A549 (cell line): ENCODE measurements around the gene OR5H2.

Experiments
- CHD2 ChIP-seq: fragments of 150-350 bp; IDR thresholded peaks from 2 replicates; pipeline ENCODE4 v1.6.1; 2014; ENCODE audit warnings: low read length; ENCODE audit not compliant: partially characterized antibody
- CHD4 ChIP-seq: fragments of 200-600 bp; sonication (generic); IDR thresholded peaks from 2 replicates; pipeline ENCODE4 v1.6.1; 2016; ENCODE audit warnings: antibody characterized with exemption, mild to moderate bottlenecking, borderline replicate concordance
- CTCF ChIP-seq: fragments of >200 bp; sonication (Bioruptor Twin); formaldehyde crosslinking; IDR thresholded peaks from 3 replicates; pipeline ENCODE4 v1.5.1; 2016
- EP300 ChIP-seq, 2 experiments: fragments of >200 bp; sonication (Bioruptor Twin); formaldehyde crosslinking; IDR thresholded peaks; 2 replicates in 1 of 2; 3 replicates in 1 of 2; pipeline ENCODE4 v1.6.1; 2016 to 2017
- HMGXB4 ChIP-seq: fragments of 250-450 bp; sonication (Bioruptor Pico); IDR thresholded peaks from 2 replicates; pipeline ENCODE4 v1.5.0; 2021; ENCODE audit warnings: mild to moderate bottlenecking, moderate library complexity, borderline replicate concordance
- JUN ChIP-seq, 2 experiments: fragments of >200 bp; sonication (Bioruptor Twin); formaldehyde crosslinking; IDR thresholded peaks; 2 replicates in 1 of 2; 3 replicates in 1 of 2; pipeline ENCODE4 v1.6.1; 2016 to 2017
- PBX3 ChIP-seq: IDR thresholded peaks from 2 replicates; pipeline ENCODE4 v1.6.1; 2012
- PHF8 ChIP-seq: fragments of 200-600 bp; sonication (generic); IDR thresholded peaks from 2 replicates; pipeline ENCODE4 v1.6.1; 2016; ENCODE audit warnings: low read depth, mild to moderate bottlenecking, antibody characterized with exemption, moderate library complexity, borderline replicate concordance
- POLR2A ChIP-seq: IDR thresholded peaks from 2 replicates; pipeline ENCODE4 v1.6.1; 2012; ENCODE audit warnings: mild to moderate bottlenecking, low read length
- REST ChIP-seq: fragments of 200-600 bp; sonication (generic); IDR thresholded peaks from 2 replicates; pipeline ENCODE4 v1.6.1; 2016; ENCODE audit warnings: antibody characterized with exemption, mild to moderate bottlenecking, moderate library complexity
- RFX5 ChIP-seq: fragments of 450-650 bp; IDR thresholded peaks from 2 replicates; pipeline ENCODE4 v1.7.1; 2014; ENCODE audit warnings: antibody characterized with exemption, mild to moderate bottlenecking, moderate library complexity
- TP53 ChIP-seq: fragments of 250-450 bp; sonication (Bioruptor Pico); IDR thresholded peaks from 2 replicates; pipeline ENCODE4 v1.5.0; 2021; ENCODE audit warnings: mild to moderate bottlenecking, moderate library complexity
- ZFP36 ChIP-seq: fragments of 450-650 bp; IDR thresholded peaks from 2 replicates; pipeline ENCODE4 v1.6.1; 2014; ENCODE audit warnings: borderline replicate concordance; ENCODE audit not compliant: partially characterized antibody

- no peak for TF ChIP-seq REST
- peak; percentile 84 for TF ChIP-seq CTCF
- TF ChIP-seq HMGXB4 = no peak
- no peak for TF ChIP-seq ZFP36
- TF ChIP-seq POLR2A = no peak
- TF ChIP-seq EP300 (IDR thresholded peaks at IDR 0.05) = no peak
- TF ChIP-seq JUN (IDR thresholded peaks at IDR 0.05) = no peak
- TF ChIP-seq PBX3 = no peak
- no peak for TF ChIP-seq PHF8
- no peak for TF ChIP-seq TP53 (CRISPR knock-in tag)
- no peak for TF ChIP-seq RFX5
- TF ChIP-seq CHD2 = no peak
- no peak for TF ChIP-seq CHD4
Observed at GRCh38 chr3:98329392-98330124, 47.3 kb downstream of the OR5H2 start.
